ENCODE measurements around the gene ERCC6L2.

The ERCC6L2 gene

DNA sequence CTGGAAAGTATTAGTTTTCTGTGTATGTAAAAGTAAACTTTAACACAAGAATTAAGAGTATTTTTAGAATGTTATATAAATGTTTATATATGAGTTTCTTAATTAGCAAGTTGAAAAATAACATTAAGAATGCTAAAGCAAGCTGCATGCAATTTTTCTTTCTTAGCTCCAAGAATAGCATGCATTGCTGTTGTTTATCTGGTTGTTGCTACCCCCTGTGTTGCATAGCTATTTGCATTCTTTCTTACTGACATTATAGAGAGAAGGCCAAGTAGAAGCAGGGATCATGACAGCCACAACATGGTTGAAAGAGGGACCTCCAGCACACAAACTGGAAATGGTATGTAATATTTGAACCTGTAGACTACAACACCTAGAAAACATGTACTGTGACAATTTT is 94.8 kb downstream of the ERCC6L2 start:
- H3K27ac Mint-ChIP-seq: no peak overlapping the region
- peaks cover 7% of the 10 kb centered on the region for H3K9me3 Mint-ChIP-seq
- H3K4me3 Mint-ChIP-seq: no peak overlapping the region
- no peaks in the 10 kb centered on the region for H3K4me1 Mint-ChIP-seq
- H3K27me3 Mint-ChIP-seq: no peaks in the 10 kb centered on the region
- H3K36me3 Mint-ChIP-seq: peaks cover 20% of the 10 kb centered on the region

DNA sequence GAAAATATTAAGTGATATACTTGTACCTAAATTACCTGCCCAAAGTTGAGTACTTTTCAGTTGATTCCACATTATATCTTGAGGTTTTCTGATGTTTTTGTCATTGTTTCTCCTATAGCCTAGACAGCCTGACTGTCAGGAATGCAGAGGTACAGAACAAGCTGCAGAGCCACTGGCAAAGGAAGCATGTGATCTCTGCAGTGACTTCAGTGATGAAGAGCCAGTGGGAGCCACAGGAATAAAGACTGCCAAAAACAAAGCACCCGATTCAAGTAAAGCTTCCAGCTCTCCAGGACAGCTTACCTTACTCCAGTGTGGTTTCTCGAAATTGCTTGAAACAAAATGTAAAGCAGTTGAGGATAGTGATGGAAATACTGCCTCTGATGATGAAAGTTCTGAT is 96.3 kb downstream of the ERCC6L2 start:
- H3K4me1 Mint-ChIP-seq: peaks cover 5% of the 10 kb centered on the region
- no peak overlapping the region for H3K4me3 Mint-ChIP-seq
- no peaks in the 10 kb centered on the region for H3K27me3 Mint-ChIP-seq
- peaks cover 7% of the 10 kb centered on the region for H3K9me3 Mint-ChIP-seq
- H3K27ac Mint-ChIP-seq: no peak overlapping the region
- H3K36me3 Mint-ChIP-seq: peaks cover 22% of the 10 kb centered on the region

- H3K27me3 Mint-ChIP-seq: no peaks in the 10 kb centered on the region
- H3K36me3 Mint-ChIP-seq: peaks cover 17% of the 10 kb centered on the region
- peaks cover 5% of the 10 kb centered on the region for H3K4me1 Mint-ChIP-seq
- H3K27ac Mint-ChIP-seq: no peak overlapping the region
- peaks cover 7% of the 10 kb centered on the region for H3K9me3 Mint-ChIP-seq
- H3K4me3 Mint-ChIP-seq: no peak overlapping the region
These were observed 98.9 kb downstream of the ERCC6L2 start for GRCh38 chr9:95974389-95974788.

GRCh38 chr9:95977371-95977770 is 101.9 kb downstream of the ERCC6L2 start:
- Mint-ChIP-seq H3K4me3 (no peak overlapping the region), H3K36me3 (peaks cover 8% of the 10 kb centered on the region), H3K27ac (no peak overlapping the region), H3K27me3 (no peaks in the 10 kb centered on the region), H3K9me3 (peaks cover 7% of the 10 kb centered on the region), H3K4me1 (peaks cover 27% of the 10 kb centered on the region)

GRCh38 chr9:95978106-95978505 is 102.6 kb downstream of the ERCC6L2 start:
- peaks cover 28% of the 10 kb centered on the region for H3K4me1 Mint-ChIP-seq
- H3K36me3 Mint-ChIP-seq: peaks cover 4% of the 10 kb centered on the region
- H3K27me3 Mint-ChIP-seq: no peaks in the 10 kb centered on the region
- H3K9me3 Mint-ChIP-seq: no peaks in the 10 kb centered on the region
- no peak overlapping the region for H3K4me3 Mint-ChIP-seq
- no peak overlapping the region for H3K27ac Mint-ChIP-seq

DNA sequence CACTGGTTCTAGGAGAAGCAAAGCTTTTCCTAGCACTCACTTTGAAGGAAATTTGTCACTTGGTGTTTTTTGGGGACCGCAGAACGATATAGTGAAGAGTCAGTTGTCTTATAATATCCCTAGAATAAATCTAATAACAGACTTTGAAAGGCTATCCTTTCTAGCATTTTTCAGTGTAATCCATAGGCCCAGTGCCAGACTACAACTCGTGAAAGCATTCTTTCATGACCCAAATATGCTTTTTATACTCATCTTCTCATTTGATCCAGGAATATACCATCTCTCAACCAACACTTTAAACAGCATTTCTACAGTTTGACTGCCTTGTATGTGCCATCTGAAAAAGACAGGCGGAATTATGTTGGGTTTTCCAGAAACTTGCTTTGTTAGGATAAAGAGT is 104.0 kb downstream of the ERCC6L2 start:
- no peak overlapping the region for H3K4me3 Mint-ChIP-seq
- no peaks in the 10 kb centered on the region for H3K9me3 Mint-ChIP-seq
- H3K27me3 Mint-ChIP-seq: no peaks in the 10 kb centered on the region
- peaks cover 28% of the 10 kb centered on the region for H3K4me1 Mint-ChIP-seq
- H3K27ac Mint-ChIP-seq: no peak overlapping the region
- H3K36me3 Mint-ChIP-seq: peaks cover 4% of the 10 kb centered on the region

- Mint-ChIP-seq H3K36me3 (peaks cover 10% of the 10 kb centered on the region), H3K4me1 (peaks cover 28% of the 10 kb centered on the region), H3K4me3 (no peak overlapping the region), H3K27ac (peak overlapping the region; percentile 61), H3K27me3 (no peaks in the 10 kb centered on the region), H3K9me3 (no peaks in the 10 kb centered on the region)
These were observed 105.0 kb downstream of the ERCC6L2 start for GRCh38 chr9:95980262-95981125.

DNA sequence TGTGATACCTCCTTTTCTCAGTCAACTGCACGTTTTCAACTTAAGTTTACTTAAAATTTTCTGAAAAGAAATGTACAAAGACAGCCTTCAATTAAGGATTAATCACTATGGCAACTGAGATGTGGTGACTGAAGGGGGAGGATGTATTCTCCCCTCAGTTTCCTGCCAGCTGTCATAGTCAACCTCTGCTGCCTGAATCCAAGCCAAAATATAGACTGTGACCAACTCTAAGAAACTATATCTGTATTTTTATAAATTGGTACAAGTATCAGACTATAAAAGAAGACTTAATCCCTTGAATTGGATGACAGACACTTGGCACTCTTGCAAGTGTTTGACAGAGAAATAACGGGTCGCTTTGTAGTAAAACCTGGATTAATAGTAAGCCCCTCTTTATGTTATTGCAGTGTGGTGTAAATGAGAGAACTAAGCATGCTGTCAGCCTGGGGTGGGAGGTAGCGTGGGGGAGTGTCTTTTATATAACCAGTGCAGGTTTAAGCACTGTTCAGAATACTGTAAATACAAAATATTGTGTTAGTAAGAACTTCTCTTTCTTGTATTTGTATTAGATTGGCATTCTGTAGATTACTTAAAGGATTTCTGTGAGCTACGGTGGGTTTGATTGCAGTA is 106.4 kb downstream of the ERCC6L2 start:
- H3K27me3 Mint-ChIP-seq: no peaks in the 10 kb centered on the region
- no peak overlapping the region for H3K27ac Mint-ChIP-seq
- H3K4me3 Mint-ChIP-seq: no peak overlapping the region

GRCh38 chr9:95985440-95986055 is 110.1 kb downstream of the ERCC6L2 start:
- no peaks in the 10 kb centered on the region for H3K27me3 Mint-ChIP-seq
- H3K4me3 Mint-ChIP-seq: no peak overlapping the region
- peaks cover 24% of the 10 kb centered on the region for H3K4me1 Mint-ChIP-seq
- H3K27ac Mint-ChIP-seq: no peak overlapping the region
- peaks cover 26% of the 10 kb centered on the region for H3K36me3 Mint-ChIP-seq
- no peaks in the 10 kb centered on the region for H3K9me3 Mint-ChIP-seq

More for the DNA sequence above, 106.4 kb downstream of the ERCC6L2 start:
- Mint-ChIP-seq H3K9me3 (no peaks in the 10 kb centered on the region), H3K36me3 (peaks cover 20% of the 10 kb centered on the region), H3K4me1 (peaks cover 30% of the 10 kb centered on the region)

GRCh38 chr9:95989297-95989696 is 113.8 kb downstream of the ERCC6L2 start:
- H3K36me3 Mint-ChIP-seq: peaks cover 31% of the 10 kb centered on the region
- H3K4me3 Mint-ChIP-seq: no peak overlapping the region
- H3K9me3 Mint-ChIP-seq: no peaks in the 10 kb centered on the region
- peaks cover 26% of the 10 kb centered on the region for H3K4me1 Mint-ChIP-seq
- H3K27me3 Mint-ChIP-seq: no peaks in the 10 kb centered on the region
- H3K27ac Mint-ChIP-seq: peak overlapping the region; percentile 46

GRCh38 chr9:95991326-95991725 is 115.8 kb downstream of the ERCC6L2 start:
- Mint-ChIP-seq H3K27ac (no peak overlapping the region), H3K4me1 (peaks cover 31% of the 10 kb centered on the region), H3K36me3 (peaks cover 28% of the 10 kb centered on the region), H3K27me3 (no peaks in the 10 kb centered on the region), H3K4me3 (no peak overlapping the region), H3K9me3 (peaks cover 5% of the 10 kb centered on the region)

GRCh38 chr9:95992536-95992935 is 117.0 kb downstream of the ERCC6L2 start:
- H3K27ac Mint-ChIP-seq: peak overlapping the region; percentile 65
- H3K27me3 Mint-ChIP-seq: no peaks in the 10 kb centered on the region
- H3K36me3 Mint-ChIP-seq: peaks cover 24% of the 10 kb centered on the region
- no peak overlapping the region for H3K4me3 Mint-ChIP-seq
- peaks cover 5% of the 10 kb centered on the region for H3K9me3 Mint-ChIP-seq
- H3K4me1 Mint-ChIP-seq: peaks cover 31% of the 10 kb centered on the region

GRCh38 chr9:95993337-95993736 is 117.8 kb downstream of the ERCC6L2 start:
- Mint-ChIP-seq H3K4me1 (peaks cover 31% of the 10 kb centered on the region), H3K9me3 (peaks cover 5% of the 10 kb centered on the region), H3K27ac (peak overlapping the region; percentile 91), H3K4me3 (no peak overlapping the region), H3K36me3 (peaks cover 24% of the 10 kb centered on the region), H3K27me3 (no peaks in the 10 kb centered on the region)

DNA sequence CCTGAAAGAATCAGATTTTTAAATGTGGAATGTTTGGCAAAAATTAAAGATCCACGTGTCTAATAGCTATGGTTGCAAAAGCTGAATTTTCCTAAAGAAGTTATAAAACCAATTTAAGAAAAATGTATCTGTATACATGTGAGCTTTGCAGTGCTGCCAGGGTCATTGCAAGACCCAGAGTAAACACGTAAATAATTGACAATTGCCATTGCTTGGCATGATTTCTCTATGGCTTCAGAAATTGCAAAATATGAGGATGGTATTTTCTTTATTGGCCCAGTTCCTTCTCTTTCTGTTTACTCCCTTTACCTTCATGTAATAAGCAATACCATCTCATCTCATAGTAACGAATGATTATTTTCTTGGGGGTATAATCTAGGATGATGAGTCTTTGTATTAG is 123.9 kb downstream of the ERCC6L2 start:
- Mint-ChIP-seq H3K27ac (no peak overlapping the region), H3K27me3 (no peaks in the 10 kb centered on the region), H3K4me1 (peaks cover 19% of the 10 kb centered on the region), H3K4me3 (no peak overlapping the region), H3K9me3 (peaks cover 13% of the 10 kb centered on the region), H3K36me3 (peaks cover 27% of the 10 kb centered on the region)

GRCh38 chr9:96004379-96004778 is 128.9 kb downstream of the ERCC6L2 start:
- Mint-ChIP-seq H3K27ac (no peak overlapping the region), H3K36me3 (peaks cover 17% of the 10 kb centered on the region)

More at GRCh38 chr9:96004379-96004778, 128.9 kb downstream of the ERCC6L2 start:
- no peak overlapping the region for H3K4me3 Mint-ChIP-seq
- no peaks in the 10 kb centered on the region for H3K27me3 Mint-ChIP-seq
- peaks cover 7% of the 10 kb centered on the region for H3K4me1 Mint-ChIP-seq
- peaks cover 8% of the 10 kb centered on the region for H3K9me3 Mint-ChIP-seq
